Erythroblast (primary cell): ENCODE data around the gene UQCRFS1.

Experiments
- GATA1 ChIP-seq: IDR thresholded peaks from 2 replicates; pipeline ENCODE4 v1.6.1; 2011; ENCODE audit warnings: low read depth, mild to moderate bottlenecking, control low read depth, low read length, moderate library complexity
- POLR2A ChIP-seq: IDR thresholded peaks from 2 replicates; pipeline ENCODE4 v1.6.1; 2011; ENCODE audit warnings: mild to moderate bottlenecking, low read length

- no peak for TF ChIP-seq POLR2A
- TF ChIP-seq GATA1, result no peak
These were observed 6.5 kb downstream of the UQCRFS1 start for GRCh38 chr19:29206453-29206852.
